AG09309 (cell line): ENCODE results near the gene SLC44A4.

ENCODE experiments used
- DNase-seq: peaks from one replicate; pipeline ENCODE4 v3.0.0-alpha.2; 2010; ENCODE audit warnings: low read depth
- H3K4me3 ChIP-seq: 2 replicates; pipeline ENCODE4 v1.5.1; 2011; ENCODE audit warnings: mild to moderate bottlenecking, low read depth, low read length, moderate library complexity; ENCODE audit not compliant: control insufficient read depth
- CTCF ChIP-seq: IDR thresholded peaks from 2 replicates; pipeline ENCODE4 v1.5.1; 2011; ENCODE audit warnings: mild to moderate bottlenecking, low read depth, low read length, inconsistent platforms; ENCODE audit not compliant: insufficient read depth, control insufficient read depth; ENCODE audit errors: missing control alignments

The SLC44A4 gene

GRCh38 chr6:31878726-31879125 lies at the start of gene SLC44A4:
SLC44A4 (minus strand) TSS chr6:31878997; CDS start chr6:31878980, 17 bp downstream.
- TF ChIP-seq CTCF = no peak
- no peak for DNase-seq
- no peak within 1 kb of the TSS for H3K4me3 ChIP-seq

GRCh38 chr6:31928672-31928939 lies 49.8 kb upstream of the SLC44A4 start:
- TF ChIP-seq CTCF = no peak
- no peak for DNase-seq
- no peak overlapping the region for H3K4me3 ChIP-seq

GRCh38 chr6:31927863-31928671 lies 49.3 kb upstream of the SLC44A4 start:
- no peak overlapping the region; the same call in 1 of the 2 replicates for H3K4me3 ChIP-seq
- no peak for TF ChIP-seq CTCF
- DNase-seq = no peak

GRCh38 chr6:31927242-31927862 lies 48.6 kb upstream of the SLC44A4 start, which contains the start of gene C2:
C2 (plus strand) TSS chr6:31927717; CDS start chr6:31927753, 36 bp downstream.
- no peak within 1 kb of the TSS; the same call in 1 of the 2 replicates for H3K4me3 ChIP-seq
- DNase-seq = no peak
- no peak for TF ChIP-seq CTCF

- DNase-seq = no peak
- H3K4me3 ChIP-seq = no peak overlapping the region
- TF ChIP-seq CTCF = no peak
These were observed 44.1 kb upstream of the SLC44A4 start for GRCh38 chr6:31922942-31923341.

GRCh38 chr6:31920811-31921210 lies 42.0 kb upstream of the SLC44A4 start:
- no peak for TF ChIP-seq CTCF
- no peak overlapping the region for H3K4me3 ChIP-seq
- no peak for DNase-seq
